ENCODE results near the gene SPTBN1.

Gene SPTBN1

GRCh38 chr2:54435325-54436226, 20.6 kb upstream of the SPTBN1 start:
- no peak overlapping the region for H3K27ac ChIP-seq
- TF ChIP-seq ZFX (IDR thresholded peaks at IDR 0.05) (no peak), CTCF (conservative IDR thresholded peaks at IDR 0.05) (no peak)

- H3K27ac ChIP-seq, result no peak overlapping the region
- TF ChIP-seq ZFX (IDR thresholded peaks at IDR 0.05) (no peak), CTCF (conservative IDR thresholded peaks at IDR 0.05) (no peak)
Measured at GRCh38 chr2:54437588-54437987, 18.5 kb upstream of the SPTBN1 start.

GRCh38 chr2:54438271-54438670, 17.9 kb upstream of the SPTBN1 start:
- no peak for TF ChIP-seq ZFX (IDR thresholded peaks at IDR 0.05)
- H3K27ac ChIP-seq, result no peak overlapping the region

DNA sequence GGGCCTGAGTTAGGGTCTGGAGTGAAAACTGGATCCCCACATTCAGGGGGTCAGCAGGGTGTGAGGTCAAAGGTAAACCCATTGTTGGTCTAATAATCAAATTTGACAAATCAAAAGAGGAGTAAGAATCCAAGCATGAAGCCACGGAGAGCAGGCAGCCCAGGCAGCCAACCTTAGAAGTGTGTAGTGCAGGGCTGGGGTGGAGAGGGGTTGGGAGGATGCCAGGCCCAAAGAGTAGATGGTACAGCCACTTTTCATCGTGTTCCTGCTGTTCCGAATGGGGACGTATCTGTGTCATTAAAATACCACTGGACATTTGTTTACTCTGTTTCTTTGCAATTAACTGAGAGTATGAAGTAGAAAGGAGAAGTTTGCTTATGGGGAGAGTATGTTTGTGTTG, 16.5 kb upstream of the SPTBN1 start:
- no peak overlapping the region for H3K27ac ChIP-seq
- no peak for TF ChIP-seq CTCF (conservative IDR thresholded peaks at IDR 0.05)
- no peak for TF ChIP-seq ZFX (IDR thresholded peaks at IDR 0.05)

DNA sequence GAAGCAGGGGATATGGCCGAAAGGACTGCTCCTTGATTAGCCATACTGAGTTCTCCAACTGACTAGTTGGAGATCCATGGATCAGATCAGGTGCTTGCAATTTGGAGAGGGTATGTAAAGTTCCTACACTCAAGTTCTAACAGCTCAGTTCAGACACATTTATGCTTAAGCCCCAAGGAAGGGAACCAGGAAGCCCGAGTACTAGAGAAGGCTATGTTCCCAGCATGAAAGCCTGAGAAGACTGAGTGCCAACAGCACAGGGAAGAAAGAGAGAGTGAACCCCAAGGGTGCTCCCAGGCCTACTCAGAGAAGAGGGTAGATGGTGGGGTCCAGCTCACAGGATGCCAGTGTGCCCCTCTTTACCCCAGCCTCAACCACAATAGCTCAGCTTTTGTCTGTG, 16.1 kb upstream of the SPTBN1 start:
- no peak for TF ChIP-seq ZFX (IDR thresholded peaks at IDR 0.05)

DNA sequence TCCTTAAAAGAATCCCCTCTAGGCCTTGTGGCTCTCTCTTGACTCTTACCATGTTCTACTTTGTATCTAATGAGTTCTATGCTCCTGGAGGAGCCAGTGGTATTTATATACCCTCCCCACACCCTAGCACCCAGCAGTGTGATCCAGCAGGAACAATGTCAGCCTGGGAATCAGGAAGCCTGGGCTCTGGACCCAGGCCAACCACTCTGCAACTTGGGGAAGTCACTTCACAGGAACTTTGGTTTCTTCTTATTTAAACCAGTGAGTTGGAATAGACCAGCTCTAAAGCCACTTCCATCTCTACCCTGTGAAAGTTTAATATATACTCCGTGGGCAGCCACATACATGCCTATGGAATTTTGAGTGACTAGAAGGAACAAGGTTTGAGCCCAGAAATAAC, 11.6 kb upstream of the SPTBN1 start:
- no peak overlapping the region for H3K27ac ChIP-seq
- TF ChIP-seq ZFX (IDR thresholded peaks at IDR 0.05), result no peak
- no peak for TF ChIP-seq CTCF (conservative IDR thresholded peaks at IDR 0.05)

More for the DNA sequence above, 16.1 kb upstream of the SPTBN1 start:
- no peak overlapping the region for H3K27ac ChIP-seq

DNA sequence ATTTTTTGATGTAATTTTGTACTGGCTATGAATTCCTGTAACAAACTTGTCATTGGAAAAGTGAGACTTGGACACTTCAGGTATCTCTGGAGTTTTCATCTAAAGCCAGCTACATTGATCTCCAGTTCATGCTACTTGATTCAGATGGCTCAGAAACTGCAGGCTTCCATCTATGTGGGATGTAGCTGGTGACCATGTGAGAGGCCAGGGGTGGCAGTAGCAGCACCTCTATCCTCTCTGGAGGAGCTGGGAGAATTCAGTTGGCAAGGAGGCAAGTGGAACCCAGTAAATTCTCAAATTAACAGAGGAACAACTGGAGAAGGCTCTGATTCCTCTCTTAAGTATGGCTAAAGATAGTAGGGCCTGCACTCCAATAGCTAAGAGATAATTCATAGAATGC, 10.0 kb upstream of the SPTBN1 start:
- H3K27ac ChIP-seq, result no peak overlapping the region
- TF ChIP-seq ZFX (IDR thresholded peaks at IDR 0.05), result no peak
- TF ChIP-seq CTCF (conservative IDR thresholded peaks at IDR 0.05), result no peak

DNA sequence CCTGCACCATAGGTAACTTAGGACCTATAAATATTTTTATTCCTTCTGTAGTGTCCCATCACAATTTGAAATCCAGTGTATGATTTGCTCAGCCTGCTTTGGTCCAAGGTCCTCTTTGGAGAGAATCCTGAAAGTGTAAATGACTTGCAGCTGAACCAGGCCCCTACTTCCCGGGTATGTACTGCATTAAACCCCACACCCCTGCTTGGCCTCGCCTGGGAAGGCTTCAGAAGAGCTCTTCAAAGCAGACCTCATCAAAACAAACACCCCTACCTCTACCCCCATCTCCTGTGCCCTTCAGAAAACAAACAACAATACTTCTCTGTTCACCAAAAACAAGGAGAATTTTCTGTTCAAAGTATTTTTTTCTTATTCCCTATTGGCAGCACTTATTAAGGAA, 9.5 kb upstream of the SPTBN1 start:
- no peak overlapping the region for H3K27ac ChIP-seq
- no peak for TF ChIP-seq ZFX (IDR thresholded peaks at IDR 0.05)
- no peak for TF ChIP-seq CTCF (conservative IDR thresholded peaks at IDR 0.05)

Measured in C4-2B (cell line).